LNCaP clone FGC (cell line): ENCODE results near the gene HSBP1L1.

ENCODE experiments used
- DNase-seq: peaks from one replicate; pipeline ENCODE4 v3.0.0-alpha.2; 2011; ENCODE audit warnings: low read depth
- H3K4me3 ChIP-seq: 2 replicates; pipeline ENCODE4 v1.5.1; 2011; ENCODE audit warnings: mild to moderate bottlenecking, low read depth, low read length, control low read depth
- TF ChIP-seq, protein P1 (sequence below): IDR thresholded peaks from 2 replicates; pipeline ENCODE4 v1.5.1; 2012; ENCODE audit warnings: mild to moderate bottlenecking; ENCODE audit not compliant: control insufficient read depth, insufficient read depth; ENCODE audit errors: extremely low read depth

Gene HSBP1L1

GRCh38 chr18:79941473-79942119, 22.8 kb upstream of the HSBP1L1 start:
- DNase-seq = no peak
- no peak overlapping the region for H3K4me3 ChIP-seq
- TF ChIP-seq, protein P1, sequence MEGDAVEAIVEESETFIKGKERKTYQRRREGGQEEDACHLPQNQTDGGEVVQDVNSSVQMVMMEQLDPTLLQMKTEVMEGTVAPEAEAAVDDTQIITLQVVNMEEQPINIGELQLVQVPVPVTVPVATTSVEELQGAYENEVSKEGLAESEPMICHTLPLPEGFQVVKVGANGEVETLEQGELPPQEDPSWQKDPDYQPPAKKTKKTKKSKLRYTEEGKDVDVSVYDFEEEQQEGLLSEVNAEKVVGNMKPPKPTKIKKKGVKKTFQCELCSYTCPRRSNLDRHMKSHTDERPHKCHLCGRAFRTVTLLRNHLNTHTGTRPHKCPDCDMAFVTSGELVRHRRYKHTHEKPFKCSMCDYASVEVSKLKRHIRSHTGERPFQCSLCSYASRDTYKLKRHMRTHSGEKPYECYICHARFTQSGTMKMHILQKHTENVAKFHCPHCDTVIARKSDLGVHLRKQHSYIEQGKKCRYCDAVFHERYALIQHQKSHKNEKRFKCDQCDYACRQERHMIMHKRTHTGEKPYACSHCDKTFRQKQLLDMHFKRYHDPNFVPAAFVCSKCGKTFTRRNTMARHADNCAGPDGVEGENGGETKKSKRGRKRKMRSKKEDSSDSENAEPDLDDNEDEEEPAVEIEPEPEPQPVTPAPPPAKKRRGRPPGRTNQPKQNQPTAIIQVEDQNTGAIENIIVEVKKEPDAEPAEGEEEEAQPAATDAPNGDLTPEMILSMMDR = no peak

DNA sequence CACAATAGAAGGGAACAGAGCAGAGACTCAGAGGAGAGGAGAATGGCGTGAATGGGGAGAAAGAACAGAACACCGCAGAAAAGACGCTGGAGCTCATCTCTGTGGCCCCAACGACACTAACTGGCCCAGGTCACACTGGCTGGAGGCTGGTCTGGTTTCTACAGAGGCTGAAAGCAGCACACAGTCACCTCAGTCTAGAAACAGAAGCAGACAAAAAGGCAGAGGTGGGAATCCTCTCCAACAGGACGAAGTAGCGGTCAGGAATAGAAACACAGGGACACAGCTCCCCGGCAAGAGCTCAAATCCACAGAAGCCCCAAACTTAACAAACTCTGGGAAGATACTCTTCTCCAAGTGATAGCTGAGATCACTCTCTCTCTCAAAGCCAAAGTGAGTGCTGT, 22.2 kb upstream of the HSBP1L1 start:
- no peak overlapping the region for H3K4me3 ChIP-seq
- no peak for DNase-seq
- TF ChIP-seq, protein P1 = no peak

- DNase-seq = no peak
- H3K4me3 ChIP-seq = no peak overlapping the region
- TF ChIP-seq, protein P1 = no peak
Measured at GRCh38 chr18:79942786-79943607, 21.4 kb upstream of the HSBP1L1 start.

DNA sequence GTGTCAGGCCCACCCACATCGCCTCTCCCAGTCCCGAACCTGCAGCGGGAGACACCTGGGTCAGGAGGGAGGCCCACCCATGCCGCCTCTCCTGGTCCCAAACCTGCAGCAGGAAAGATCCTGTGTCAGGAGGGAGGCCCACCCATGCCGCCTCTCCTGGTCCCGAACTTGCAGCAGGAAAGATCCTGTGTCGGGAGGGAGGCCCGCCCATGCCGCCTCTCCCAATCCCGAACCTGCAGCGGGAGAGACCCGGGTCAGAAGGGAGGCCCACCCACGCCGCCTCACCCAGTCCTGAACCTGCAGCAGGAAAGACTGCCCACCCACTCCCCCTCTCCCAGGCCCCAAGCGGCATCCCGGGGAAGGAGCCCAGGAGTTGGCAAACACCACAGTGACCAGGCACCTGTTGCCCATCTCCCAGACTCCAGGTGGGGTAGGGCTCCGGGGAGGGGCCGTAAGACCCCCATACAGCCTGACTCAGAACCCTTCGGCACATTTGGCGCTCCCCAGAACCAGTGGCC, 20.8 kb upstream of the HSBP1L1 start:
- DNase-seq = no peak
- TF ChIP-seq, protein P1 = no peak

DNA sequence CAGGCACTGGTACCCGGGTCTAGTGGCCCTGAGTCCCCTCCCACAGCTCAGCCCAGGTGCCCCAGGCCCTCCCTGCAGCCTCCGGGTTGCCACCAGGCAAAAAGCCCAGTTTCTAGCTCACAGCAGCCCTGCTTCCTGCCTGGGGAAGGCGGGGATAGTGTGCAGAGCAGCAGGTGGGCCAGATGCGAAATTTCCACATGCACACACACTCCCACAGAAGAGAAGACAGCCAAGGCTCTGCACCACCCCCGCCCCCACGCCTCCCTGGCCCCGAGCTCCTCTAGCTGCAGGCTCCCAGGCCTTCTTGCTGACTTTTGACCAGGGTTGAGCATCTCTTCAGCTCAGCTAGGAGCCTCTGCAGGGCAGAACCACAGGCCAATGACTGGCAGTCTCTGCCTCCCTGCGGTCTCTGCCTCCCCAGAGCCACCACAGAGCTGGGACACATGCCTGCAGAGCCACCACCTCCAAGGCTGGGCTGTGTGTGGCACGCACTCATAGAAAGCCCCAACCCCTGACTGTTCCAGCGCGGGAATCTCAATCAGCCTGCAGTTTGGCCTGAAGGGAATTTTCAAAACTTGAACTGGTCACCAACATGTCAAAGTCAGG, 20.2 kb upstream of the HSBP1L1 start:
- DNase-seq = no peak

More for the DNA sequence above, 20.8 kb upstream of the HSBP1L1 start:
- H3K4me3 ChIP-seq = no peak overlapping the region

DNA sequence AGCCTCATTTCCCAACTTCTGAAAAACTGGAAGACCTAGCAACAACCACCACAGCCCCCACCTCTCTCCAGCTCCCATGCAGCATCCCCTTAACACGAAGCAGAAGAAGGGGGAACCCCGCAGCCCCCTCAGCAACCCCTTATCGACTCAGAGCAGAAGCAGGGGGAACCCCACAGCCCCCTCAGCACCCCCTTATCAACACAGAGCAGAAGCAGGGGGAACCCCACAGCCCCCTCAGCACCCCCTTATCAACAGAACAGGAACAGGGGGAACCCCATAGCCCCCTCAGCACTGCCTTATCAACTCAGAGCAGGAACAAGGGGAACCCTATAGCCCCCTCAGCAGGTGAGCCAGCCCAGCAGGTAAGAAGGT, 19.7 kb upstream of the HSBP1L1 start:
- DNase-seq = no peak
- no peak overlapping the region for H3K4me3 ChIP-seq
- TF ChIP-seq, protein P1 = no peak

More for the DNA sequence above, 20.2 kb upstream of the HSBP1L1 start:
- TF ChIP-seq, protein P1 = no peak
- H3K4me3 ChIP-seq = no peak overlapping the region
